Measurements from ENCODE around the gene RPL35. TPM values are rescaled to one million over a fixed set of nuclear protein-coding genes. Genes with fewer than 3 reads are reported as not detected.

RPL35 gene
- polyA plus RNA-seq, 1 of the 3 experiments (the other 2 are of a cell fraction) = 5,348 TPM

GRCh38 chr9:124870723-124871122 lies 9.0 kb upstream of the RPL35 start:
- H3K27me3 ChIP-seq (ENCODE audit: insufficient read depth) = no peaks in the 10 kb centered on the region
- H2AFZ ChIP-seq (ENCODE audit: low read depth) = no peak overlapping the region
- peak overlapping the region; percentile 85 to 94 for H3K4me3 ChIP-seq (ENCODE audit: low read depth in 2 of 2, low read length in 1 of 2)
- WGBS (ENCODE audit: low lambda C conversion rate) = 65% methylated on average over 6 of the region's 6 CpGs
- H3K27ac ChIP-seq (ENCODE audit: low read depth in 2 of 2, low read length in 1 of 2) = peak overlapping the region; percentile 72 to 90; a peak in 3 of 4 replicates
- peaks cover 8 to 24% of the 10 kb centered on the region in 2 experiments; a peak in 3 of 4 replicates for H3K4me1 ChIP-seq (ENCODE audit: control insufficient read depth in 1 of 2, insufficient read depth in 2 of 2, low read depth in 1 of 2, low read length in 1 of 2)
- ChIA-PET CTCF (interaction anchor here (1.9 to 2.0 kb wide), 2 partner anchors 18 to 273 kb away, joined by 5 to 9 read pairs; partner anchors contain the start of genes SCAI and WDR38), POLR2A (interaction anchor here (0.7 to 1.2 kb wide), 2 partner anchors 10 to 370 kb away, joined by 3 read pairs; no protein-coding TSS in a partner anchor)
- H3K4me2 ChIP-seq = peak overlapping the region; percentile 87
- peaks cover 40% of the 10 kb centered on the region for H4K20me1 ChIP-seq (ENCODE audit: insufficient read depth)
- H3K9me3 ChIP-seq = no peaks in the 10 kb centered on the region
- peaks cover 87% of the 10 kb centered on the region for H3K79me2 ChIP-seq (ENCODE audit: insufficient read depth)
- peak overlapping the region; percentile 90 for H3K9ac ChIP-seq
- H3F3A ChIP-seq (replicated peaks; ENCODE audit: insufficient read depth) = peaks cover 3% of the 10 kb centered on the region
- TF ChIP-seq RAD21 (IDR thresholded peaks at IDR 0.05; ENCODE audit: low read length) (no peak), ELF1 (IDR thresholded peaks at IDR 0.05) (no peak), IRF3 (IDR thresholded peaks at IDR 0.05; ENCODE audit: low read depth, low read length) (no peak)
- H3K36me3 ChIP-seq (replicated peaks in 1 of 2; ENCODE audit: control insufficient read depth in 1 of 2, insufficient read depth in 2 of 2, low read length in 1 of 2) = peaks cover 12 to 32% of the 10 kb centered on the region in 2 experiments
- no peak for DNase-seq
- no peaks in the 10 kb centered on the region for H3K9me2 ChIP-seq

GRCh38 chr9:124869986-124870560 lies 8.3 kb upstream of the RPL35 start:
- TF ChIP-seq CHD2 (IDR thresholded peaks at IDR 0.05; ENCODE audit: low read length, partially characterized antibody) (peak; percentile 94), GABPA (IDR thresholded peaks at IDR 0.05; ENCODE audit: low read depth) (peak; percentile 67), ELF1 (IDR thresholded peaks at IDR 0.05) (no peak), TCF12 (IDR thresholded peaks at IDR 0.05) (peak; percentile 12; the same call in 1 of the 2 replicates), FOXJ3 (CRISPR knock-in tag; IDR thresholded peaks at IDR 0.05) (no peak), MEF2A (IDR thresholded peaks at IDR 0.05; ENCODE audit: borderline replicate concordance, low read depth) (no peak), FOSL2 (IDR thresholded peaks at IDR 0.05; ENCODE audit: borderline replicate concordance, low read depth) (no peak)
- Histone ChIP-seq H3K27ac (ENCODE audit: low read depth in 2 of 2, low read length in 1 of 2) (peak overlapping the region; percentile 72 to 90; a peak in 3 of 4 replicates), H3K9ac (peak overlapping the region; percentile 90), H3K9me3 (no peaks in the 10 kb centered on the region), H3K4me3 (ENCODE audit: low read depth in 2 of 2, low read length in 1 of 2) (peak overlapping the region; percentile 85 to 94), H4K20me1 (ENCODE audit: insufficient read depth) (peaks cover 40% of the 10 kb centered on the region), H3K4me2 (peak overlapping the region; percentile 87), H3K9me2 (no peaks in the 10 kb centered on the region), H3F3A (replicated peaks; ENCODE audit: insufficient read depth) (peaks cover 3% of the 10 kb centered on the region), H2AFZ (ENCODE audit: low read depth) (no peak overlapping the region), H3K4me1 (ENCODE audit: control insufficient read depth in 1 of 2, insufficient read depth in 2 of 2, low read depth in 1 of 2, low read length in 1 of 2) (peaks cover 8 to 24% of the 10 kb centered on the region in 2 experiments; a peak in 3 of 4 replicates), H3K27me3 (ENCODE audit: insufficient read depth) (no peaks in the 10 kb centered on the region), H3K79me2 (ENCODE audit: insufficient read depth) (peaks cover 81% of the 10 kb centered on the region), H3K36me3 (replicated peaks in 1 of 2; ENCODE audit: control insufficient read depth in 1 of 2, insufficient read depth in 2 of 2, low read length in 1 of 2) (peaks cover 12 to 26% of the 10 kb centered on the region in 2 experiments)
- CTCF ChIA-PET = interaction anchor here (1.2 to 2.0 kb wide), 3 partner anchors 12 to 274 kb away, joined by 5 to 9 read pairs (median 5); partner anchors contain the start of genes SCAI and WDR38
- no peak for DNase-seq
- POLR2A ChIA-PET = interaction anchor here (0.7 to 1.2 kb wide), 3 partner anchors 9 to 371 kb away, joined by 3 read pairs; partner anchors contain the start of gene SCAI
- 5% methylated on average over 12 of the region's 12 CpGs for WGBS (ENCODE audit: low lambda C conversion rate)

Data from SK-N-SH (cell line).